Mesenchymal stem cell (in vitro differentiated cells and primary cell): ENCODE data around the gene SPDYE11. TPM values are rescaled to one million over a fixed set of nuclear protein-coding genes. Genes with fewer than 3 reads are reported as not detected.
A peak's percentile ranks its signal among the peaks of the same experiment; 100 is the strongest.
"Not testable (repeated sequence)": the region's sequence is repeated elsewhere in the genome, so short reads cannot be mapped to it uniquely, and the experiment has no call there.

ENCODE experiments used
- DNase-seq: peaks from one replicate; pipeline ENCODE4 v3.0.0-alpha.2; 2013
- H2AFZ ChIP-seq: one replicate; pipeline ENCODE4 v1.6.1; 2013; ENCODE audit warnings: low read depth, mild to moderate bottlenecking, control low read depth, inconsistent platforms, low read length, moderate library complexity
- H2AK5ac ChIP-seq: 2 replicates; pipeline ENCODE4 v1.6.1; 2013; ENCODE audit warnings: low read length, moderate library complexity, mild to moderate bottlenecking, inconsistent platforms; ENCODE audit not compliant: severe bottlenecking
- H2BK120ac ChIP-seq: one replicate; pipeline ENCODE4 v1.6.1; 2013; ENCODE audit warnings: low read depth, mild to moderate bottlenecking, inconsistent platforms, low read length, moderate library complexity
- H2BK12ac ChIP-seq, 2 experiments: one replicate each; pipeline ENCODE4 v1.6.1; 2013; ENCODE audit warnings: inconsistent platforms in 2 of 2, low read length in 2 of 2, mild to moderate bottlenecking in 2 of 2, moderate library complexity in 2 of 2, control low read depth in 1 of 2
- H2BK15ac ChIP-seq: one replicate; pipeline ENCODE4 v1.6.1; 2013; ENCODE audit warnings: mild to moderate bottlenecking, low read depth, inconsistent platforms; ENCODE audit not compliant: poor library complexity, severe bottlenecking
- H2BK5ac ChIP-seq: 2 replicates; pipeline ENCODE4 v1.6.1; 2013; ENCODE audit warnings: low read depth, mild to moderate bottlenecking, low read length, control low read depth, inconsistent platforms; ENCODE audit not compliant: poor library complexity, severe bottlenecking
- H3K14ac ChIP-seq, 2 experiments: one replicate each; pipeline ENCODE4 v1.6.1; 2013; ENCODE audit warnings: inconsistent platforms in 2 of 2, low read length in 2 of 2, control low read depth in 1 of 2, mild to moderate bottlenecking in 1 of 2, moderate library complexity in 1 of 2
- H3K18ac ChIP-seq, 2 experiments: one replicate each; pipeline ENCODE4 v1.6.1; 2013; ENCODE audit warnings: inconsistent platforms in 2 of 2, low read length in 2 of 2, control low read depth in 1 of 2, low read depth in 1 of 2, mild to moderate bottlenecking in 1 of 2
- H3K23ac ChIP-seq, 2 experiments: one replicate each; pipeline ENCODE4 v1.6.1; 2013; ENCODE audit warnings: inconsistent platforms in 2 of 2, low read length in 2 of 2, mild to moderate bottlenecking in 2 of 2, moderate library complexity in 2 of 2, control low read depth in 1 of 2
- H3K27ac ChIP-seq: 2 replicates; pipeline ENCODE4 v1.5.1; 2013; ENCODE audit warnings: mild to moderate bottlenecking, moderate library complexity, low read length, control low read depth, inconsistent platforms; ENCODE audit not compliant: poor library complexity, severe bottlenecking
- H3K27me3 ChIP-seq, 2 experiments: 2 replicates each; pipeline versions ENCODE4 v1.6.1 to v1.7.0; 2013; ENCODE audit warnings: low read length in 2 of 2, mild to moderate bottlenecking in 2 of 2, moderate library complexity in 2 of 2, control low read depth in 1 of 2, inconsistent platforms in 1 of 2; ENCODE audit not compliant: control insufficient read depth in 1 of 2, insufficient read depth in 1 of 2
- H3K36me3 ChIP-seq, 2 experiments: 2 replicates each; pipeline versions ENCODE4 v1.6.1 to v1.7.0; 2013; ENCODE audit warnings: low read length in 2 of 2, control low read depth in 1 of 2, inconsistent platforms in 1 of 2, low read depth in 1 of 2, mild to moderate bottlenecking in 1 of 2; ENCODE audit not compliant: insufficient read depth in 2 of 2, control insufficient read depth in 1 of 2
- H3K4ac ChIP-seq, 2 experiments: one replicate each; pipeline ENCODE4 v1.6.1; 2013; ENCODE audit warnings: inconsistent platforms in 2 of 2, low read length in 2 of 2, mild to moderate bottlenecking in 2 of 2, moderate library complexity in 2 of 2, control low read depth in 1 of 2, low read depth in 1 of 2
- H3K4me1 ChIP-seq: 2 replicates; pipeline ENCODE4 v1.6.1; 2013; ENCODE audit warnings: low read depth, low read length, control low read depth; ENCODE audit not compliant: control insufficient read depth, insufficient read depth
- H3K4me2 ChIP-seq: 2 replicates; pipeline ENCODE4 v1.6.1; 2013; ENCODE audit warnings: low read length, mild to moderate bottlenecking, inconsistent platforms; ENCODE audit not compliant: poor library complexity, severe bottlenecking
- H3K4me3 ChIP-seq, 2 experiments: 2 replicates each; pipeline versions ENCODE4 v1.5.1 to v1.7.0; 2013; ENCODE audit warnings: low read length in 2 of 2, mild to moderate bottlenecking in 2 of 2, control low read depth in 1 of 2, low read depth in 1 of 2; ENCODE audit not compliant: insufficient read depth in 1 of 2
- H3K79me1 ChIP-seq: replicated peaks from 2 replicates; pipeline ENCODE4 v1.6.1; 2013; ENCODE audit warnings: mild to moderate bottlenecking, control low read depth, low read length, inconsistent platforms; ENCODE audit not compliant: poor library complexity, severe bottlenecking
- H3K9ac ChIP-seq: 2 replicates; pipeline ENCODE4 v1.7.0; 2013; ENCODE audit warnings: mild to moderate bottlenecking, low read length, moderate library complexity
- H3K9me3 ChIP-seq: 2 replicates; pipeline ENCODE4 v1.7.0; 2013; ENCODE audit warnings: mild to moderate bottlenecking, low read length; ENCODE audit not compliant: control insufficient read depth
- H4K8ac ChIP-seq: one replicate; pipeline ENCODE4 v1.6.1; 2013; ENCODE audit warnings: inconsistent platforms, mild to moderate bottlenecking, low read length, moderate library complexity
- H4K91ac ChIP-seq: one replicate; pipeline ENCODE4 v1.6.1; 2013; ENCODE audit warnings: mild to moderate bottlenecking, low read length, inconsistent platforms
- WGBS: methylation state at CpG from one replicate; pipeline ENCODE4 v1.1.7; 2013; ENCODE audit warnings: mixed read lengths; 5-methylcytosine and 5-hydroxymethylcytosine counted together
- small RNA-seq: library from polyadenylated mRNA; stranded (forward); fragments of <200 nt; extraction: miRNeasy Mini kit (QIAGEN cat#:217004); gene quantifications from one replicate; pipeline ENCODE3, GENCODE V24; 2013; ENCODE audit warnings: low read depth

Gene SPDYE11

DNA sequence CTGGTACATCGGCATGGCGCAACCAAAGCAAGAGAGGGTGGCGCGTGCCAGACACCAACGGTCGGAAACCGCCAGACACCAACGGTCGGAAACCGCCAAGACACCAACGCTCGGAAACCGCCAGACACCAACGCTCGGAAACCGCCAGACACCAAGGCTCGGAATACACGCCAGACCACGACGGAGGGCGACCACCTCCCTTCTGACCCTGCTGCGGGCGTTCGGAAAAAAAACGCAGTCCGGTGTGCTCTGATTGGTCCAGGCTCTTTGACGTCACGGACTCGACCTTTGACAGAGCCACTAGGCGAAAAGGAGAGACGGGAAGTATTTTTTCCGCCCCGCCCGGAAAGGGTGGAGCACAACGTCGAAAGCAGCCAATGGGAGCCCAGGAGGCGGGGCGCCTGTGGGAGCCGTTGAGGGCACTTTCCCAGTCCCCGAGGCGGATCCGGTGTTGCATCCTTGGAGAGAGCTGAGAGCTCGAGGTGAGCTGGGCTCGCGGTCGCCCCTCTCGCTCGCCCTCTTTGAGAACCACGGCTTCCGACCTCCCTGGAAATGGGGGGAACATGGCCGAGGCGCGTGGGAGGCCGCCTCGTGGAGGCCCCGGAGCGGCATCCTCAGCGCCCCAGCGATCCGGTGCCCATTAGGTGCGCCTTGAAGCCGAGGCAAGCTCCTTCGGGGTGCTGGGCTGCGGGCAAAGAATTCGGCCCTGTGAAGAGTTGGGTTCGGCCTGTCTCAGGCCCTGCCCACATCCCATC is 51.8 kb downstream of the SPDYE11 start:
- 2% methylated on average over 20 of the region's 66 CpGs for WGBS
- not testable (repeated sequence) for H2BK15ac ChIP-seq, H3K9me3 ChIP-seq, DNase-seq, H2BK5ac ChIP-seq, H3K4me1 ChIP-seq, H2BK120ac ChIP-seq, H3K14ac ChIP-seq, H4K91ac ChIP-seq, H3K27me3 ChIP-seq, H3K23ac ChIP-seq, H3K79me1 ChIP-seq, H3K36me3 ChIP-seq, H2BK12ac ChIP-seq, H2AK5ac ChIP-seq
- peak overlapping the region; percentile 86 for H3K9ac ChIP-seq
- H3K4me3 ChIP-seq = peak overlapping the region; percentile 79 to 80
- peak overlapping the region; percentile 70 for H3K18ac ChIP-seq
- peak overlapping the region; percentile 69 for H3K27ac ChIP-seq
- peak overlapping the region; percentile 80 for H4K8ac ChIP-seq
- H3K4me2 ChIP-seq = peak overlapping the region; percentile 39
- H3K4ac ChIP-seq = peak overlapping the region in 1 of 2 experiments; percentile 58
- peak overlapping the region; percentile 93 for H2AFZ ChIP-seq

DNA sequence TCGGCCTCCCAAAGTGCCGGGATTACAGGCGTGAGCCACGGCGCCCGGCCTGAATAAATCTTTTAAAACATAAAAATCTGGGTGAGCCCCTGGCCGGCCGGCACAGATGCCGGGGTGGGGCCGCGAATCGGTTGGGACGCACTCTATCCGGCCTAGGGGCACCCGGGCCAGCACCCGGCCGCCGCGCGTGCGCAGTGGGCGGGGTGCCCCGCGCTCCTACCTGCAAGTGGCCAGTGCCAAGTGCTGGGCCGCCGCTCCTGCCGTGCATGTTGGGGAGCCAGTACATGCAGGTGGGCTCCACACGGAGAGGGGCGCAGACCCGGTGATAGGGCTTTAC is 52.4 kb downstream of the SPDYE11 start:
- H2BK15ac ChIP-seq, H3K4me2 ChIP-seq, H4K8ac ChIP-seq, H3K79me1 ChIP-seq, H2BK120ac ChIP-seq, H3K27ac ChIP-seq, H3K9me3 ChIP-seq, H3K14ac ChIP-seq, H3K4ac ChIP-seq, DNase-seq, H3K36me3 ChIP-seq, H2AK5ac ChIP-seq, H2BK12ac ChIP-seq, H3K23ac ChIP-seq, H4K91ac ChIP-seq, H3K27me3 ChIP-seq, H2BK5ac ChIP-seq, H3K4me1 ChIP-seq: not testable (repeated sequence)
- Histone ChIP-seq H2AFZ (peak overlapping the region; percentile 42), H3K18ac (peak overlapping the region in 1 of 2 experiments; percentile 70), H3K4me3 (peak overlapping the region; percentile 79 to 80), H3K9ac (peak overlapping the region; percentile 86)
- WGBS = no CpG with 5 or more reads among the region's 30 CpGs

DNA sequence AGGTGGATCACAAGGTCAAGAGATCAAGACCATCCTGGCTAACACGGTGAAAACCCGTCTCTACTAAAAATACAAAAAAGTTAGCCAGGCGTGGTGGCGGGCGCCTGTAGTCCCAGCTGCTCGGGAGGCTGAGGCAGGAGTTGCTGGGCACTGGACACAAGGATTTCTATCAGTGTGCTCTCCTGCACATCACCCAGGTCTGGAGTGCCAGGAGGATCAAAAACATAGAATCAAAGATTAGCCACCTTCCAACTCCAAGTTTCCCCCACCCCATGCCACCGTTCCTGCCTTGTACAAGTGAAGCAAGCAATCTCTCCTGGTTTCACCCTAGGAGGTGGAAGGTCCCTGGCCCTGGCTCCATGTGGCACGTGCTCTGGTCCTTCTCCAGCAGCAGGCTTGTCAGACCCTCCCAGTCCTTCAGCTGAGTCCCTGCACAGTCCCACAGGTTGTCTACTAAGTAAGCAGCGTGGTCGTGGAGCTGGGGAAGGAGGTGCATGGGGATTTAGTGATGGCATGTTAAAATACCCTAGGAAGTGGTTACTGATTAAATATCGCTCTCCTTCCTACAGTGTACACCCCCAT is 59.7 kb downstream of the SPDYE11 start:
- not testable (repeated sequence) for DNase-seq, H3K9me3 ChIP-seq, H3K4ac ChIP-seq, H3K9ac ChIP-seq, H2AFZ ChIP-seq, H3K27me3 ChIP-seq, H4K91ac ChIP-seq, H3K36me3 ChIP-seq, H3K4me3 ChIP-seq, H2BK120ac ChIP-seq, H3K79me1 ChIP-seq, H3K23ac ChIP-seq, H3K4me2 ChIP-seq, H4K8ac ChIP-seq, H2AK5ac ChIP-seq, H2BK5ac ChIP-seq, H3K4me1 ChIP-seq, H3K14ac ChIP-seq, H2BK15ac ChIP-seq, H2BK12ac ChIP-seq, H3K18ac ChIP-seq, H3K27ac ChIP-seq
- WGBS = no CpG with 5 or more reads among the region's 11 CpGs

Small RNA genes within 50 kb of the gene (small RNA-seq; reads per million reads assigned to genes)
- not detected for gene RF00019
